Hematopoietic multipotent progenitor cell treated with erythropoietin and hydrocortisone succinate and interleukin-3 and kit ligand, for 17 days (in vitro differentiated cells): Measurements from ENCODE around the gene PRDM11.
A peak's percentile ranks its signal among the peaks of the same experiment; 100 is the strongest.

Source experiments
- DNase-seq: peaks from one replicate; pipeline ENCODE4 v3.0.0-alpha.2; 2015; ENCODE audit warnings: low spot score

The PRDM11 gene

GRCh38 chr11:45142241-45143055 lies 4.0 kb upstream of the PRDM11 start:
- DNase-seq = no peak

- no peak for DNase-seq
Measured at GRCh38 chr11:45143494-45143893, 2.9 kb upstream of the PRDM11 start.

GRCh38 chr11:45144126-45145082 lies 2.0 kb upstream of the PRDM11 start:
- DNase-seq = no peak

GRCh38 chr11:45145083-45145378 lies 1.4 kb upstream of the PRDM11 start:
- no peak for DNase-seq

- DNase-seq = no peak
Measured at GRCh38 chr11:45145379-45146071, 914 bp upstream of the PRDM11 start.

- peak; percentile 84 for DNase-seq
Measured at GRCh38 chr11:45147017-45147728, 734 bp downstream of the PRDM11 start.

GRCh38 chr11:45147891-45148675 lies 1.6 kb downstream of the PRDM11 start:
- no peak for DNase-seq

- DNase-seq = no peak
Measured at GRCh38 chr11:45149483-45150056, 3.1 kb downstream of the PRDM11 start.

- DNase-seq = no peak
Measured at GRCh38 chr11:45150301-45150700, 3.9 kb downstream of the PRDM11 start.

- no peak for DNase-seq
Measured at GRCh38 chr11:45150943-45151342, 4.5 kb downstream of the PRDM11 start.

- DNase-seq = no peak
Measured at GRCh38 chr11:45151362-45151982, 5.0 kb downstream of the PRDM11 start.

- DNase-seq = no peak
Measured at GRCh38 chr11:45152740-45153595, 6.5 kb downstream of the PRDM11 start.

GRCh38 chr11:45154276-45154675 lies 7.8 kb downstream of the PRDM11 start:
- DNase-seq = no peak

GRCh38 chr11:45155058-45155551 lies 8.7 kb downstream of the PRDM11 start:
- DNase-seq = no peak

GRCh38 chr11:45155627-45156180 lies 9.3 kb downstream of the PRDM11 start:
- no peak for DNase-seq

- no peak for DNase-seq
Measured at GRCh38 chr11:45156201-45156600, 9.8 kb downstream of the PRDM11 start.

GRCh38 chr11:45156741-45157140 lies 10.3 kb downstream of the PRDM11 start:
- no peak for DNase-seq
